GM18505 (cell line): Measurements from ENCODE around the gene ZNF483.
A peak's percentile ranks its signal among the peaks of the same experiment; 100 is the strongest.
"Not testable (repeated sequence)": the region's sequence is repeated elsewhere in the genome, so short reads cannot be mapped to it uniquely, and the experiment has no call there.

Experiments
- ATAC-seq: cut with Tn5 transposase; IDR thresholded peaks from one replicate; pipeline ENCODE4 v1.9.1; 2021; ENCODE audit not compliant: unreplicated experiment
- POLR2A ChIP-seq: IDR thresholded peaks from 4 replicates; pipeline ENCODE4 v1.6.1; 2011; ENCODE audit warnings: borderline replicate concordance; ENCODE audit not compliant: insufficient read depth, insufficient read length; ENCODE audit errors: extremely low read depth

ZNF483 gene

DNA sequence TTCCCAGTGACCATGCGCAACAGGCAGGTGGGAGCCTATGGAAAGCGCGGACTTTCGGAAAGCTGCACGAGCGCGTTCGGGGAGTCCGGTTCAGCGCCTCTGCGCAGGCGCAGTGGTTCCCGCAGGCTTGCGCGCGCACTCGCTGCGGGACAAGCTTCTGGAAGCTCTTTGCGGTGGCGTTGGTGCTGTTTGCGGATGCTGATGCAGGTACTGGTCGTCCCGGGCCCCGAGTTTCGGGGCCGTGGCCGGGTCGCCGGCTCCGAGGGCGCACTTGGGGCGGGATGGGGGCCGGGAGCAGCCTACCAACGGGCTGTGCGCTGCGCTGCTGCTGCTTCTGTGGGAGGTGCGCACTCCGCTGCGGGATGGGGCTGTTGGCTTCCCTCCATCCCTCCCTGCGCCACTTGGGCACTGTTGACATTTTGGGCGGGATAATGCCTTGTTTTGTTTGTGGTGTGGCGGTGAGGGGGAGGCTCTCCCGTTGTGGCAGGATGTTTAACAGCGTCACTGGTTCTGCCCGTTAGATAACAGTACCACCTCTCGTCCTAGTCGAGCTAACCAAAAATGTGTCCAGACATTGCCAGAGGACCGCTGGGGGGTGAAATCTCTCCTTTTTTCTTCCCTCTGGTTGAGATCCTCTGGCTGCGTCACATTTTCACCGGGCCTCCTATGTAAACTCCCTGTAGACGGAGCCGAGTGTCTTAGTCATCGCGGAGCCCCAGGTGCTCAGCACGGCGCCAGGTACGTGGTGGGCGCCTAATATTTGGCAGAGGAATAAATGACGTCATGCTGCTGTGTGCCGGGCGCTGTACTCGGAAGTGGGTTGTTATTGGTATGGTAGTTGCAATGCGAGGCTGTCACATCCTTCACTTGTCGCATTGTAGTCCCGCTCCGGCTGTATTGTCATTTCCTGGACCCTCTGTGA is at the start of gene ZNF483:
Gene ZNF483, plus strand, starts transcription at position 124 of the 922 bp plus-strand sequence. CDS start 2,217 bp downstream, outside the sequence.
- no peak for TF ChIP-seq POLR2A
- ATAC-seq, result no peak

DNA sequence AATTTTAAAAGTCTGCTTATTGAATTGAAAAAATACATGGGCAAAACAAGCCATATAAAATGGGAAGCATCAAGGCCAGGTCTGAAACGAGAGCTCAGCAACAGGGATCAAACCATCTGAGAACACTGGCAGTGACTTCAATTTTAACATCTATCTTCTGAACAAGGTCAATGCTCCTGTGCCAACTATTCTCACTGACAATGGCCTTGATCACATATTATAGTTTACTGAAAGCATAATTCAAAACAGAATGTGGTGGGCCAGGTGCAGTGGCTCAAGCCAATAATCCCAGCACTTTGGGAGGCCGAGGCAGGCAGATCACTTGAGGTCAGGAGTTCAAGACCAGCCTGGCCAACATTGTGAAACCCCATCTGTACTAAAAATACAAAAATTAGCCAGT is 49.8 kb upstream of the ZNF483 start:
- ATAC-seq, result no peak
- no peak for TF ChIP-seq POLR2A

DNA sequence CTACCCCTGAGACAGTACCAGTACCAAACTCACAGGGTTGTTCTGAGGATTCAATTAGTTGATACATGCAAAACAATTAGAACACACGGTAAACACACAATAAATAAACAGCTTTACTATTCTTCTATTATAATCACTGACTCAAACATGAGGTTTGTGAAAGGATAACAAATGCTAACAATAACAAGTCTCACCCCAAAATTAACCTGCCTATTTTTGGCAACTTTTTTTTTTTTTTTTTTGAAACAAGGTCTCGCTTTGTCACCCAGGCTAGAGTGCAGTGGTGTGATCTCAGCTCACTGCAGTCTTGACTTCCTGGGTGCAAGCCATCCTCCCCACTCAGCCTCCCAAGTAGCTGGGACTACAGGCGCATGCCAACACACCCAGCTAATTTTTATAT is 47.3 kb upstream of the ZNF483 start:
- ATAC-seq, result no peak
- TF ChIP-seq POLR2A, result no peak

DNA sequence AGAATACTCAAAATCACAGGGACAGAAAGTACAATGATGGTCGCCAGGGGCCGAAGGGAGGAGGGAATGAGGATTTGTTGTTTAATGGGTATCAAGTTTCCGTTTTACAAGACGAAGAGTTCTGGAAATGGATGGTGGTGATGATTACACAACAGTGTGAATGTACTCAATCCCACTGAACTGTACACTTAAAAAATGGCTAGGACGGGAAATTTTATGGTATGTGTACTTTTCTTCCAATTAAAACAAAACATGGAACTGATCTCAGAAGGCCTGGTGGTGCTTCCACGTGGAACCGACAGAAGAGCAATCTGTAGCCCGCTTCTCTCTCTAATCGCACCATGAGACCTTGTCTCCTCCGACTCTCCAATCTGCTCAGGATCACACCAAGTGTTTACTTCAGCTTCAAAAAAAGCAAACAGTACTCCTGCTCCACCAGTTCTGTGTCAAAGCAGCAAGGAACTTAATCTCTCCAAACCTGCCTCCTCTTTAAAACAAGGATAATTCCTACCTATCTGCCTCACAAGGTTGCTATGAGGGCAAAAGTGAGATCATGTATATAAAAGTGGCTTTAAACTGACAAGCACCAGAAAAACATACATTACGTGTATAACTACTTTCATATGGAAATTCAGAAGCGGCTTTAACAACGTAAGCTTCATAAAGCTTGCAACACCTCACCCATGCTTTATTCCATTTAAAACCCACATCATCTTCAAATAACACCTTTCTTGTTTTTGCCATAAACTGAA is 42.9 kb upstream of the ZNF483 start:
- TF ChIP-seq POLR2A, result no peak
- no peak for ATAC-seq

DNA sequence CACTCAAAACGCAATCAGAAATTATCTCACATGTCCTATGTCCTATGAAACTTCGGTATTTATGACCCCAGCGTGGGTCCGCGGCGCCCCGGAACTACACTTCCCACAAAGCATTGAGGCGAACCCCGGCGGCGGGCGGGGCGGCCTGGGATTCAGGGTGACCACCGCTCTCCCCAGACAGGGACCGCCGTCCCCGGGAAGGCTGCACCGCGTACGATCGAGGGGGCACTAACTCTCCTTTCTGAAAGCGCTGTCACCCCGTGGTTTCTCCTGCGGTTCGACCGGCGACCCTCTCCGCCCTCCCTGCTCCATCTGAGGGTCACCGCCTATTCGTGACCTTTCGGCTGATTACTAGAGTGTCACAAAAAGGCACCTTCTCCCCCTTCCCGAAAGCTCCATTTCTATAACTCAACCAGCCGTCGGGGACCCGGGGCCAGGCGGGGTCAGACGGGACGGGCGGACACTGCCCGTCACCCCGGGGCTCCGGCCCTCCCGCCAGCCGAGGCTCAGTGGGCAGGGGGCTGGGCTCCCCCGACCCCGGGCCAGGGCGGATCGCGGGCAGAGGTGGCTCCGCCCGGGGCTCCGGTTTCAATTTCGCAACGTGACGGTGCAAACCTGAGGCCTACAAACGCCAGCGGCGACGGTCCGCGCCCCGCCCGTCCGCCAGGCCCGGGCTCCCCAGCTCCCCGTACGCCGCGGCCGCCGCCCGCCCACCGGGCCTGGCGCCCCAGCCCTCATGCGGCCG is 42.1 kb upstream of the ZNF483 start:
- peak; percentile 56 for ATAC-seq

DNA sequence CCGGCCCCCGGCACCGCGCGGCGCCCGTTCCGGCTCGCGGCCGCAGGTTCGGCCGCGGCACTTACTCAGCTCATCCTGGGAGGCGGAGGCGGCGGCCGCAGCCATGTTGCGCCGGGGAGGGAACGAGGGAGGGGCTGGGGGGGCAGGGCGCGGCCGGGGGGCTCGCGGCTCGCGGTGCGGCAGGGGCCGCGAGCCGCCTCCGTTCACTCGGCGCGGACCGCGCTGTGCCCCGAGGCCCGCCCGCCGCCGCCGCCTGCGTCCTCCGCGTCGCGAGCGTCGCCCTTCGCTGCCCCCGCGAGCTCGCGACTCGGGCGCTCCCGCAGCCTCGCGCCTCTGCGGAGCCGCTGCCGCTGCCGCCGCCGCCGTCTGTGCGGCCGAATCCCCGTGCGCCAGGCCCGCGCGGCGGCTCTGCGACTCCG is 41.5 kb upstream of the ZNF483 start:
- TF ChIP-seq POLR2A, result no peak

More for the DNA sequence above, 42.1 kb upstream of the ZNF483 start:
- TF ChIP-seq POLR2A, result peak; percentile 48

DNA sequence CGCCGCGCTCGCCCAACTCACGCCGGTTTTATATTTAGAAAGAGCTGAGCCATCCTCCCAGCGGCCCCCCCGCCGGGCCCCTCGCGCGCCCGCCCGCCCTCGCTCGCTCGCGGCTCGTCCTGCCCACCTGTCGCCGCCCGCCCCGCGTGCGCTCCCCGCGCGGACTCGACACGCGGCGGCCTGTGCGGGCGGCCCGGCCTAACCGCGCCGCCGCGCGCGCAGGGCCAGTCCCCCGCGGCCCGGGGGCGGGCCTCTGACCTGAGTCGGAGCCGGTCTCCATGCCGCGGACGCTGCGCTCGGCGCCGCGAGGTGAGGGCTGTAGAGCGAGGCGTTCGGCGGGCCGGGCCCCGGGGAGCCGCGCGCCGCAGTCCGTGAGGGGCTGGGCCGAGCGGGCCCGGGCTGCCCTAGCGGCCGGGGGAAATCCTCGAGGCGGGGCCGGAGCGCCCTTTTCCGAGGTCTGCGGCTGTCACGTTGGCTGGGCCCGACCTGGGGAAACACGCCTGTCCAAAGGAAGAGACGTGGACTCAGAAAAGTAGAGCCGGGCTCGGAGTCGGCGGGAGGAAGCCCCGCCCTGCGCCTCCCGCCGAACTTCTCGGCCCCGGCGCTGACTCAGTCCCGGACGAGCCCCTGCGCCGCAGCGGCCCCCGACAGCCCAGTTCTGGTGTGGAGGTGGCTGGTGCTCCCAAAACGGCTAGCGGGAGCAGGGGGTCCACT is 41.0 kb upstream of the ZNF483 start, which contains the start of gene ECPAS:
Gene ECPAS, minus strand, starts transcription at position 526 of the 714 bp plus-strand sequence. CDS start 11,465 bp downstream, outside the sequence.
- TF ChIP-seq POLR2A, result peak; percentile 70
- peak; percentile 54 for ATAC-seq

More for the DNA sequence above, 41.5 kb upstream of the ZNF483 start:
- peak; percentile 37 for ATAC-seq

DNA sequence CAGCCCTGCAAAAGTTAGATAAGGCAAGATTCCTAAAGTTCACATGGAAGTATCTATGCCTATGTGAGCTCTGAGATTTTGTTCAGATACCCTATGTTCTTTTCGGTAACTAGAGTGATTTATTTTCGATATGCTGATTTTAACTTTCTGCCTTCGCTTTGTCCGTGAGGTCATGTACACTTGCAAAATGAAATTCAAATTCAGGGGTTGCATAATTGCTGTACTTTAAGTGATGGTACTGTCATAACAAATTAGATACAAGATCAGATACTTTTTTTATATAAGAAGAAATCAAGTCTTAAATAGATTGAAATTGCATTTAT is 40.4 kb upstream of the ZNF483 start:
- TF ChIP-seq POLR2A, result no peak
- no peak for ATAC-seq

DNA sequence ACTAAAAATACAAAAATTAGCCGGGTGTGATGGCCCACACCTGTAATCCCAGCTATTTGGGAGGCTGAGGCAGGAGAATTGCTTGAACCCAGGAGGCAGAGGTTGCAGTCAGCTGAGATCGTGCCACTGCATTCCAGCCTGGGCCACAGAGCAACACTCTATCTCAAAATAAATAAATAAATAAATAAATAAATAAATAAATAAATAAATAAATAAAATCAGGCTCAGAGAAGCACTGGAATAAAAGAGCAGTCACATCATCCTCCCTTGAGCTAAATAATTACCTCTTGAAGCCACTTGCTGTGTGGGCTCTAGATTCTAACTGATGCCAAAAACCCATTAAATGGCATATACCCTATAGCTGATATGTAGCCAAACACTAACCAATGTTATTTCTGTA is 27.8 kb upstream of the ZNF483 start:
- ATAC-seq, result not testable (repeated sequence)

DNA sequence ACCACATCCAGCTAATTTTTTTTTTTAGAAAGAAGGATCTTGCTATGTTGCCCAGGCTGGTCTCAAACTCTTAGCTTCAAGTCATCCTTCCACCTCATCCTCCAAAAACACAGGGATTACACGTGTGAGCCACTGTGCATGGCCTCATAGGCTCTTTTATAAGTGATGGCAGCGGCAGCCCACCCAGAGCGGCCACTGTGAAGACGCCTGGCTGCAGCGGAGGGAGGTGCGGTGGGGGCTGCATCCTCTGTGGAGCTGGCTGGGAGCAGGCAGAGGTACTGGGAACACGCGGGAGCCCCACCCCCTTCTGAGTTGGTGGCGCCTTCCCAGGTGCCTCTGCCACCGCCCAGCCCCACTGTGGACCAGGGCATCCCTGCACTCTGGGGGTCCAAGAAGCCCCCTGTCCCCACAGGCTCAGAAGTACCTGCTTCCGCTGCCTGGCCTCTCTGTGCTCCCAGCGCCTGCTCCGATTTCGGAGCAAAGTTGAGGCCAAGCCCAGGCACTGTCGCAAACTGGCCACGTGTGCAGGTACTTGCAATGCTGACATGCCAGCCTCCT is 23.9 kb upstream of the ZNF483 start:
- TF ChIP-seq POLR2A, result no peak
- ATAC-seq, result no peak

DNA sequence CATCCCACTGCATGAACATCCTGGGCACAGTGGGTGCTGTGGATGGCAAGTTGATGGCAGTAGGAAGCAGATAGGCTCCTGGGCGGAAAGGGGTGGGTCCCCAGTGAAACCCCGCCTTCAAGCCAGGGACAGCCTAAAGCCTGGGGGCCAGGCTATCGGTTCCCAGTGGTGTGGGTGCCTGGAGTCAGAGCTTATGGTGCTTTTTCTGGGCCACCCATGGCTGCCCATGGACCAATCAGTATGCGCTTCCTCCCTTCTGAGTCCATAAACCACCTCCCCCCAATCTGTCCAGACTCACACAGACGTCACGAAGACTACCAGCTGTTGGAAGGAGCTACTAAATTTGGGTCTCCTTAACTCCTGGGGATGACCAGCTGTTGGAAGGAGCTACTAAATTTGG is 23.3 kb upstream of the ZNF483 start:
- no peak for TF ChIP-seq POLR2A
- ATAC-seq, result no peak

DNA sequence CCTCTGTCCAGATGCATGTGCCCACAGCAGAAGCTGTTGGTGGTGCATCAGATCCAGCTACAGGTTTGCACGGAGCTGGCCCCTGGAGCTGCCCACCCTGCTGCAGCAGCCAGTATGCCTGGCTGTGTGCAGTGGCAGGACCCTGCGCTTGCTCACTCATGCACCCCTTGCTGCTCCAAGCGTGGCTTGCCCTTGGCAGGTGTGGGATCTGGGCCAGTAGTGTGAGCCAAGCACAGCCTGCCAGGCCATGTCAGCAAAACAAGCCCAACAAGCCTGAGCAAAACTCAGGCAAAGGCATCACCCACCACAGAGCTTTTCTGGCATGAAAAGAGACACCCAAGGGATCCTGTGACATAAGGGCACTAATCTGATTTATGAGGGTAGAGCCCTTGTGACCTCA is 22.5 kb upstream of the ZNF483 start:
- TF ChIP-seq POLR2A, result no peak
- ATAC-seq, result no peak

DNA sequence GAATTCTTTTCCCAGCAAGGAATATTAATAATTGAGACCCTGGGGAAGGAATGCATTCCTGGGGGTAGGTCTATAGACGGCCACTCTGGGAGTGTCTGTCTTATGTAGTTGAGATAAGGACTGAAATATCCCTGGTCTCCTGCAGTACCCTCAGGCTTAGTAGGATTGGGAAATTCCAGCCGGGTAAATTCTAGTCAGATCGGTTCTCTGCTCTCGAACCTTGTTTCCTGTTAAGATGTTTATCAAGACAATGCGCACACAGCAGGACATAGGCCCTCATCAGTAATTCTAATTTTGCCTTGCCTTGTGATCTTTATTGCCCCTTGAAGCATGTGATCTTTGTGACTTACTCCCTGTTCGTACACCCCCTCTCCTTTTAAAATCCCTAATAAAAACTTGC is 13.4 kb upstream of the ZNF483 start:
- not testable (repeated sequence) for ATAC-seq
